HG02885 (cell line): Measurements from ENCODE around the gene PHF21B.

Experiments
- ATAC-seq: cut with Tn5 transposase; IDR thresholded peaks from one replicate; pipeline ENCODE4 v1.9.1; 2021; ENCODE audit warnings: mild to moderate bottlenecking; ENCODE audit not compliant: unreplicated experiment, poor library complexity

PHF21B gene

GRCh38 chr22:44940130-44940529 lies 69.7 kb downstream of the PHF21B start:
- ATAC-seq: no peak

GRCh38 chr22:44939451-44939850 lies 70.4 kb downstream of the PHF21B start:
- no peak for ATAC-seq

GRCh38 chr22:44938886-44939285 lies 70.9 kb downstream of the PHF21B start:
- ATAC-seq: no peak

- ATAC-seq: no peak
These were observed 72.6 kb downstream of the PHF21B start for GRCh38 chr22:44937216-44937615.

- ATAC-seq: no peak
These were observed 73.6 kb downstream of the PHF21B start for GRCh38 chr22:44936201-44936600.

- ATAC-seq: no peak
These were observed 74.1 kb downstream of the PHF21B start for GRCh38 chr22:44935724-44936123.

GRCh38 chr22:44934454-44934735 lies 75.4 kb downstream of the PHF21B start:
- ATAC-seq: no peak

- ATAC-seq: no peak
These were observed 75.9 kb downstream of the PHF21B start for GRCh38 chr22:44933666-44934453.

- no peak for ATAC-seq
These were observed 77.3 kb downstream of the PHF21B start for GRCh38 chr22:44932493-44932892.

- no peak for ATAC-seq
These were observed 78.0 kb downstream of the PHF21B start for GRCh38 chr22:44931766-44932165.

- no peak for ATAC-seq
These were observed 78.7 kb downstream of the PHF21B start for GRCh38 chr22:44931077-44931540.

GRCh38 chr22:44930711-44931035 lies 79.1 kb downstream of the PHF21B start:
- ATAC-seq: no peak

- no peak for ATAC-seq
These were observed 79.6 kb downstream of the PHF21B start for GRCh38 chr22:44930016-44930710.

- no peak for ATAC-seq
These were observed 80.3 kb downstream of the PHF21B start for GRCh38 chr22:44929359-44930015.

- no peak for ATAC-seq
These were observed 81.0 kb downstream of the PHF21B start for GRCh38 chr22:44928711-44929358.

GRCh38 chr22:44928136-44928463 lies 81.7 kb downstream of the PHF21B start:
- no peak for ATAC-seq

- ATAC-seq: no peak
These were observed 82.2 kb downstream of the PHF21B start for GRCh38 chr22:44927463-44928135.

- ATAC-seq: no peak
These were observed 83.1 kb downstream of the PHF21B start for GRCh38 chr22:44926491-44927415.

GRCh38 chr22:44926124-44926475 lies 83.7 kb downstream of the PHF21B start:
- no peak for ATAC-seq
